PFSK-1 (cell line): ENCODE data around the gene CRBN.

ENCODE experiments used
- FOXP2 ChIP-seq: optimal IDR thresholded peaks from 2 replicates; pipeline ENCODE3; 2011; ENCODE audit warnings: borderline replicate concordance, control low read depth, inconsistent platforms; ENCODE audit not compliant: insufficient read depth; ENCODE audit errors: extremely low read length, extremely low read depth
- POLR2AphosphoS5 ChIP-seq: IDR thresholded peaks from 2 replicates; pipeline ENCODE4 v1.6.1; 2012; ENCODE audit warnings: low read depth, mild to moderate bottlenecking, control low read depth, low read length, moderate library complexity
- SIN3A ChIP-seq: IDR thresholded peaks from 2 replicates; pipeline ENCODE4 v1.6.1; 2012; ENCODE audit warnings: mild to moderate bottlenecking, low read length, moderate library complexity, borderline replicate concordance; ENCODE audit not compliant: insufficient read depth
- TAF1 ChIP-seq: IDR thresholded peaks from 2 replicates; pipeline ENCODE4 v1.6.1; 2012; ENCODE audit warnings: low read length, control low read depth, borderline replicate concordance; ENCODE audit not compliant: insufficient read depth
- TF ChIP-seq, protein P1 (sequence below), 2 experiments: IDR thresholded peaks; 2 replicates each; pipeline versions ENCODE4 v1.6.1 to v1.8.0; 2011 to 2012; ENCODE audit warnings: low read depth in 2 of 2, low read length in 2 of 2, control low read depth in 1 of 2, inconsistent platforms in 1 of 2, mild to moderate bottlenecking in 1 of 2, moderate library complexity in 1 of 2; ENCODE audit not compliant: insufficient read depth in 1 of 2

Gene CRBN

DNA sequence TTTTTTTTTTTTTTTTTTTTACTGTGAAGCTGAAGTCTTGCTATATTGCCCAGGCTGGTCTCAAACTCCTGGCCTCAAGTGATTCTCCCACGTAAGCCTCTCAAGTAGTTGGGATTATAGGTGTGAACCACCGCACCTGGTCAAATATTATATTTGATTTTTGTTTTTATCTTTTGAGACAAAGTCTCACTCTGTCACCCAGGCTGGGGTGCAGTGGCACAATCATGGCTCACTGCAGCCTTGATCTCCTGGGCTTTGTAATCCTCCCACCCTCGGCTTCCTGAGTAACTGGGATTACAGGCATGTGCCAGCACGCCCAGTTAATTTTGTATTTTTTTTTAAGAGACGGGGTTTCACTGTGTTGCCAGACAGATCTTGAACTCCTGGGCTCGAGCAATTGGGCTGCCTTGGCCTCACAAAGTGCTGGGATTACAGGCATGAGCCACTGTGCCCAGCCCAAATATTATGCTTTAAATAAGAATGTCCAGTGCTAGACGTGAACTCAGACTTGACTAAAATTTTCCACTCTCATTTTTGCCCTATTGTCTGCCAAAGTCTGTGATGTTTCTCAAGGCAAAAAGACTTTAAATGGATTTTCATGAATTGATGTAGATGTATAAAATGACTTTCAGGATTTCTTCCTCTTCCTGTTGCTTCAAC is 33.4 kb upstream of the CRBN start:
- TF ChIP-seq, protein P1, sequence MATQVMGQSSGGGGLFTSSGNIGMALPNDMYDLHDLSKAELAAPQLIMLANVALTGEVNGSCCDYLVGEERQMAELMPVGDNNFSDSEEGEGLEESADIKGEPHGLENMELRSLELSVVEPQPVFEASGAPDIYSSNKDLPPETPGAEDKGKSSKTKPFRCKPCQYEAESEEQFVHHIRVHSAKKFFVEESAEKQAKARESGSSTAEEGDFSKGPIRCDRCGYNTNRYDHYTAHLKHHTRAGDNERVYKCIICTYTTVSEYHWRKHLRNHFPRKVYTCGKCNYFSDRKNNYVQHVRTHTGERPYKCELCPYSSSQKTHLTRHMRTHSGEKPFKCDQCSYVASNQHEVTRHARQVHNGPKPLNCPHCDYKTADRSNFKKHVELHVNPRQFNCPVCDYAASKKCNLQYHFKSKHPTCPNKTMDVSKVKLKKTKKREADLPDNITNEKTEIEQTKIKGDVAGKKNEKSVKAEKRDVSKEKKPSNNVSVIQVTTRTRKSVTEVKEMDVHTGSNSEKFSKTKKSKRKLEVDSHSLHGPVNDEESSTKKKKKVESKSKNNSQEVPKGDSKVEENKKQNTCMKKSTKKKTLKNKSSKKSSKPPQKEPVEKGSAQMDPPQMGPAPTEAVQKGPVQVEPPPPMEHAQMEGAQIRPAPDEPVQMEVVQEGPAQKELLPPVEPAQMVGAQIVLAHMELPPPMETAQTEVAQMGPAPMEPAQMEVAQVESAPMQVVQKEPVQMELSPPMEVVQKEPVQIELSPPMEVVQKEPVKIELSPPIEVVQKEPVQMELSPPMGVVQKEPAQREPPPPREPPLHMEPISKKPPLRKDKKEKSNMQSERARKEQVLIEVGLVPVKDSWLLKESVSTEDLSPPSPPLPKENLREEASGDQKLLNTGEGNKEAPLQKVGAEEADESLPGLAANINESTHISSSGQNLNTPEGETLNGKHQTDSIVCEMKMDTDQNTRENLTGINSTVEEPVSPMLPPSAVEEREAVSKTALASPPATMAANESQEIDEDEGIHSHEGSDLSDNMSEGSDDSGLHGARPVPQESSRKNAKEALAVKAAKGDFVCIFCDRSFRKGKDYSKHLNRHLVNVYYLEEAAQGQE (IDR thresholded peaks at IDR 0.05; ENCODE audit: insufficient read depth in 1 of 2, low read depth in 2 of 2, low read length in 2 of 2): no peak
- no peak for TF ChIP-seq TAF1
- TF ChIP-seq SIN3A: no peak
- TF ChIP-seq FOXP2: no peak
- no peak for TF ChIP-seq POLR2AphosphoS5

DNA sequence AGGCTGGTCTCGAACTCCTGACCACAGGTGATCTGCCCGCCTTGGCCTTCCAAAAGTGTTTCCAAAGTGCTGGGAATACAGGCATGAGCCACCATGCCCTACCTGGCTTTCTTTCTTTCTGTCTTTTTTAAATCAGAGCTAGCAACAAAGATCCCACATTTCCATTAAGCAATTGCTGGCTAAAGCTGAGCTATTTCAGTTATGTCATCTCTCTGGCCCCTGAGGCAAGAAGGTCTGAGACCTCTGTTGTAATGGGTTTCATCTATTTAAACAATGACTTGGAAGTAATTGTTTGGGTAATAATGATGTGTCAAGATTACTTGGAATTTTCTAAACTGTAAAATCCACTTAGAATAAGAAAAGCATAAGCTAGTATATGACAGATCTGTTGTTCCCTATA is 30.2 kb upstream of the CRBN start:
- no peak for TF ChIP-seq POLR2AphosphoS5

DNA sequence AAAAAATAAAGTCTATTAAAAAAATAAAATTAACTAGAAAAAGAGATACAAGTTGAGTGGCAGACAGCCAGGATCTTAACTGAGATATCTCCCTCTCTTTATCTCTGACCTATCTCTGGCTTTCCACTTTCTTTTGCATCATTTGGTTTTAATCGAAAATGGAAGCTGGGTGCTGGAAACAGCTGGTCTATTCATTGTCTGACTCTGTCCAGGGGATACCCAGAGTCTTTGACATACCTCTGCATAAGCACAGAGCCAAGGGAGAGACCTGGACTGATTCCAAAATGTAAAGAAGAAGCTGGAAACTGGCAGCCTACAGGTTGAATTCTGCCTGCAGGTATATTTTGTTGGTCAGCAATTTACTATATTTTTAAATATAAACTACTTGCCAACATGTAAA is 29.6 kb upstream of the CRBN start:
- TF ChIP-seq FOXP2 (no peak), TAF1 (no peak), POLR2AphosphoS5 (no peak), SIN3A (no peak)
- TF ChIP-seq, protein P1 (IDR thresholded peaks at IDR 0.05; ENCODE audit: insufficient read depth in 1 of 2, low read depth in 2 of 2, low read length in 2 of 2): no peak

DNA sequence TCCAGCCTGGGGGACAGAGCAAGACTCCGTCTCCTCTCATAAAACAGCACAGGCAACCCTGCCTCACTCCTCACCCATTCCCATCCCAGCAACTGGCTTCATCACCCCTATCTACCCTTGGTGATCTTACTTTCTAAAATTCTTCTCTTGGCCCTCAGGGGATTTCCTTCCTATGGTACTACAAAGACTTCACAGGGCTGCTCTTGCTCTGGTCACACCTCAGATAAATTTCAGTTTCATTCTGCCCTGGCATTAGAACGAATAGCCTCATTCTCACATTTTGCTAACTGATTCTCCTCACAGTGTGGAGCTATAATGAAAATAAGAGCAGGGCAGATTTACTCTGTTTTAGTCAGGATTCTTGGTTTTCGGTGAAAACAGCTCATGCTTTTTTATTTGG is 22.1 kb upstream of the CRBN start:
- TF ChIP-seq SIN3A (no peak), POLR2AphosphoS5 (no peak), FOXP2 (no peak)

DNA sequence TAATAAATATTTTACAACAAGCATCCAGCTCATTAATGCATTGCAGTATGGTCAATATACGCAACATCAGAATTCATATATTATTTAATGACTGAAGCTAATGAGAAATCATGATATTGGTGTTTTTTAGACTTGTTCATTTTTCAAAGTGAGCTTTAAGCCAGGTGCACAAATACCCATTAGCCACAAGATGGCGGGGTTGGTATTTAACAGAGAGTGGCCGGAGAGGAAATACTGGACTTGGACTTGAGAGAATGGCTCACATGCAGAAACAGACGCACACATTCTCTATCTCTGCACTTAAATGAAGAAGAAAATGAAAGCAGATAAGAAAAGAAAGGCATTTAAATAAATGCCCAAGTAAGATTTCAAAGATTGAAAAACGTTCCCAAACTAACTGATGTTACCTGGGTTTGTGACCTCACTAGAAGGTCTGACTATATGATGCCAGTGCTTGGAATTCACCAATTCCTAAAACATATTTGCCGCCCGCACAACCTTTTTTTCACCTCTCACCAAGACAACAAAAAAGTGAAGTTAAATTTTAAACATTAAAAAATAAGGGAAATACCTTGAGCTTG is 21.2 kb upstream of the CRBN start:
- TF ChIP-seq TAF1: no peak
- no peak for TF ChIP-seq SIN3A
- TF ChIP-seq POLR2AphosphoS5: no peak
- TF ChIP-seq FOXP2: no peak
- TF ChIP-seq, protein P1 (IDR thresholded peaks at IDR 0.05; ENCODE audit: insufficient read depth in 1 of 2, low read depth in 2 of 2, low read length in 2 of 2): no peak

DNA sequence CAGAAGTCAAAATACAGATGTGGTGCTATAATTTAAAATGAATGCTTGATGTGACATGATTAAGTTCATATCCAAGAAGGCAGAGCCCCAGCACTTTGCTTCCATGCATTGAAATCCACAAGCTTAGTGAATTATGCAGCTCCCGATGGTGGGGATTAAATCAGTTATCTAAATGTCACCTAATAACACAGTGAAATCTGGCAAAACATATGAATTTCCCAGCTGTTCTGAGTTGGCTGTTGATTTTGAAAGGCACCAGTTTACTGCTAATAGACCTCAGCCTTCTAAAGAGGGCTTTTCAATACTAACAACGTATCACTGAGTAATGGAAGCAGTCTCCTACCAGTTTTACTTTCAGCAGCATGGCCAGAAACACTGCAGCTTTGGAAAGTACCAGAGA is 19.8 kb upstream of the CRBN start:
- TF ChIP-seq, protein P1 (IDR thresholded peaks at IDR 0.05; ENCODE audit: insufficient read depth in 1 of 2, low read depth in 2 of 2, low read length in 2 of 2): no peak
- TF ChIP-seq POLR2AphosphoS5 (no peak), FOXP2 (no peak), SIN3A (no peak), TAF1 (no peak)
